Activated CD8-positive, alpha-beta memory T cell treated with anti-CD3 and anti-CD28 coated beads for 36 hours (primary cell): ENCODE data around the gene PSMC3. TPM values are rescaled to one million over a fixed set of nuclear protein-coding genes. Genes with fewer than 3 reads are reported as not detected.

Experiments
- CTCF ChIA-PET: fragments of 350-600 bp; sonication (Branson Sonifier 250); formaldehyde crosslinking; loops from one replicate; lab custom pipeline; 2021; ENCODE audit warnings: antibody characterized with exemption; lab: Charles Lee
- POLR2A ChIA-PET: fragments of 350-600 bp; sonication (Branson Sonifier 250); formaldehyde crosslinking; loops from one replicate; lab custom pipeline; 2021; ENCODE audit warnings: antibody characterized with exemption; lab: Charles Lee
- total RNA-seq, 2 experiments: library from RNA; stranded (reverse); gene quantifications; one replicate each; pipeline ENCODE4 v1.2.3, GENCODE V29; 2021

The PSMC3 gene
- total RNA-seq: 100 to 1,000 TPM; 188 to 202 TPM

- POLR2A ChIA-PET: interaction anchor here (0.6 to 1.7 kb wide), 7 partner anchors 9 to 211 kb away, joined by 3 to 8 read pairs (median 4); partner anchors contain the start of genes DDB2 and SLC39A13
- CTCF ChIA-PET: interaction anchor here (0.6 to 4.0 kb wide), 7 partner anchors 9 to 286 kb away, joined by 3 to 25 read pairs (median 3); partner anchors contain the start of genes MADD and SLC39A13
Measured at GRCh38 chr11:47426062-47426956, at the start of gene PSMC3. PSMC3 (minus strand) TSS chr11:47426439; CDS start chr11:47426279, 160 bp downstream.

- ChIA-PET CTCF (no interaction called here), POLR2A (no interaction called here)
Measured at GRCh38 chr11:47470671-47471070, 44.4 kb upstream of the PSMC3 start.

GRCh38 chr11:47469361-47470179, 43.3 kb upstream of the PSMC3 start:
- POLR2A ChIA-PET: no interaction called here
- CTCF ChIA-PET: interaction anchor here (0.5 to 0.8 kb wide), 2 partner anchors 57 to 257 kb away, joined by 3 read pairs; no protein-coding TSS in a partner anchor

GRCh38 chr11:47468598-47469214, 42.5 kb upstream of the PSMC3 start:
- ChIA-PET POLR2A (no interaction called here), CTCF (interaction anchor here (0.8 kb wide), 1 partner anchor 56 kb away, joined by 3 read pairs; no protein-coding TSS in a partner anchor)

- POLR2A ChIA-PET: no interaction called here
Measured at GRCh38 chr11:47467357-47467756, 41.1 kb upstream of the PSMC3 start.

GRCh38 chr11:47466701-47467250, 40.5 kb upstream of the PSMC3 start:
- POLR2A ChIA-PET: interaction anchor here (0.6 kb wide), 1 partner anchor 119 kb away, joined by 3 read pairs; no protein-coding TSS in a partner anchor
- CTCF ChIA-PET: interaction anchor here (0.7 kb wide), 1 partner anchor 12 kb away, joined by 3 read pairs; no protein-coding TSS in a partner anchor

More at GRCh38 chr11:47467357-47467756, 41.1 kb upstream of the PSMC3 start:
- CTCF ChIA-PET: no interaction called here

GRCh38 chr11:47466201-47466600, 40.0 kb upstream of the PSMC3 start:
- CTCF ChIA-PET: interaction anchor here (0.7 kb wide), 1 partner anchor 13 kb away, joined by 3 read pairs; no protein-coding TSS in a partner anchor
- POLR2A ChIA-PET: interaction anchor here (0.6 kb wide), 1 partner anchor 120 kb away, joined by 3 read pairs; no protein-coding TSS in a partner anchor

GRCh38 chr11:47464483-47464882, 38.2 kb upstream of the PSMC3 start:
- CTCF ChIA-PET: no interaction called here
- POLR2A ChIA-PET: no interaction called here

GRCh38 chr11:47461876-47462275, 35.6 kb upstream of the PSMC3 start:
- ChIA-PET POLR2A (interaction anchor here (0.5 kb wide), 1 partner anchor 1339 kb away, joined by 4 read pairs; no protein-coding TSS in a partner anchor), CTCF (interaction anchor here (0.9 to 1.7 kb wide), 3 partner anchors 8 to 225 kb away, joined by 3 to 5 read pairs (median 4); no protein-coding TSS in a partner anchor)

- CTCF ChIA-PET: interaction anchor here (0.9 kb wide), 1 partner anchor 11 kb away, joined by 4 read pairs; no protein-coding TSS in a partner anchor
- POLR2A ChIA-PET: no interaction called here
Measured at GRCh38 chr11:47460571-47461235, 34.5 kb upstream of the PSMC3 start.

GRCh38 chr11:47454258-47454671, 28.0 kb upstream of the PSMC3 start:
- ChIA-PET POLR2A (interaction anchor here (0.6 kb wide), 1 partner anchor 98 kb away, joined by 7 read pairs; no protein-coding TSS in a partner anchor), CTCF (interaction anchor here (0.6 to 2.2 kb wide), 8 partner anchors 8 to 398 kb away, joined by 3 to 6 read pairs (median 3); no protein-coding TSS in a partner anchor)

GRCh38 chr11:47453365-47453764, 27.1 kb upstream of the PSMC3 start:
- ChIA-PET POLR2A (no interaction called here), CTCF (interaction anchor here (1.1 to 2.2 kb wide), 3 partner anchors 9 to 399 kb away, joined by 4 to 6 read pairs (median 5); no protein-coding TSS in a partner anchor)

GRCh38 chr11:47451990-47452389, 25.8 kb upstream of the PSMC3 start:
- ChIA-PET CTCF (no interaction called here), POLR2A (no interaction called here)

- ChIA-PET POLR2A (interaction anchor here (0.7 kb wide), 1 partner anchor 35 kb away, joined by 5 read pairs; no protein-coding TSS in a partner anchor), CTCF (no interaction called here)
Measured at GRCh38 chr11:47451436-47451835, 25.2 kb upstream of the PSMC3 start.

- ChIA-PET CTCF (no interaction called here), POLR2A (no interaction called here)
Measured at GRCh38 chr11:47449541-47449940, 23.3 kb upstream of the PSMC3 start.

- ChIA-PET POLR2A (no interaction called here), CTCF (no interaction called here)
Measured at GRCh38 chr11:47448566-47449427, 22.6 kb upstream of the PSMC3 start, which contains the start of gene RAPSN. RAPSN (minus strand) TSS chr11:47449136; CDS start chr11:47448964, 172 bp downstream.
